Stimulated activated CD8-positive, alpha-beta memory T cell treated with anti-CD3 and anti-CD28 coated beads, Interleukin-2, amount 100 ng/mL, for 1 hour (primary cell): ENCODE measurements around the gene URI1.
"Not testable (repeated sequence)": the region's sequence is repeated elsewhere in the genome, so short reads cannot be mapped to it uniquely, and the experiment has no call there.

Experiments used
- DNase-seq, 2 donors: peaks; one replicate each; pipeline ENCODE4 v3.0.0-alpha.2; 2020; ENCODE audit warnings: low read depth in 2 of 2

Gene URI1

DNA sequence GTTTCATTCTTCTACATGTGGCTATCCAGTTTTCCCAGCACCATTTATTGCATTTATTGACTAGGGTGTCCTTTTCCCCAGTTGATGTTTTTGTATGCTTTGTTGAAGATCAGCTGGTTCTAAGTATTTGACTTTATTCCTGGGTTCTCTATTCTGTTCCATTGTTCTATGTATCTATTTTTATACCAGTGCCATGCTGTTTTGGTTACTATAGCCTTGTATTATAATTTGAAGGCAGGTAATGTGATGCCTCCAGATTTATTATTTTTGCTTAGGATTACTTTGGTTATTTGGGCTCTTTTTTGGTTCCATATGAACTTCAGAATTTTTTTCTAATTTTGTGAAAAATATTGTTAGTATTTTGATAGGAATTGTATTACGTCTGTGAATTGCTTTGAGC is 80.6 kb downstream of the URI1 start:
- DNase-seq = no peak

DNA sequence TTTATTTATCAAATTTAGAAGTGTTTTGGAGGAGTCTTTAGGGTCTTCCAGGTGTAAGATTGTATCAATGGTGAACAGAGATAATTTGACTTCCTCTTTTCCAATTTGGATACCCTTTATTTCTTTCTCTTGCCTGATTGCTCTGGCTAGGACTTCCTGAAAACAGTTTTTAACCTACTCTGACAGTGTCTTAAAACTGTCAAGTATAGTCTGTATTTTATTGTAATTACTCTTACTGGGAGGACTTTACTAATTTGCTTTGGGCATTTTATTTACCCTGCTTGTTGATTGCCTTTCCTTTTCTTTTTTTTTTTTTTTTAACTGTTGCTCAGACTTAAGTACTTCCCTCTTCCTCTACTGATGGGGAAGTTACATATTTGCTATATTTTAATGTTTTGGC is 81.3 kb downstream of the URI1 start:
- DNase-seq = no peak

DNA sequence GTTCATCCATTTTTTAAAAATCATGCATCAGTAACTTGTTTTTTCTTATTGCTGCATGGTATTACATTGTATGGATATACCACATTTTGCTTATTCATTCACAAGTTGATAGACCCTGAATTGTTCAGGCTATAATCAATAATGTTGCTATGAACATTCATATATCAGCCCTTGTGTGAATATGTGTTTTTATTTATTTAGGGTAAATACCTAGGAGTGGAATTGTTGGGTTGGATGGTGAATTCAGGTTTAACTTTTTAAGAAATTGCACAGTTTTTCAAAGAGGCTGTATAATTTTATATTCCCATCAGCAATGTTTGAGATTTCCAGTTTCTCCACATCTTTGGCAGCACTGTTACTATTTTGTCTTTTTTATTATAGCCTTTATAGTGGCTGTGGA is 82.1 kb downstream of the URI1 start:
- no peak for DNase-seq

DNA sequence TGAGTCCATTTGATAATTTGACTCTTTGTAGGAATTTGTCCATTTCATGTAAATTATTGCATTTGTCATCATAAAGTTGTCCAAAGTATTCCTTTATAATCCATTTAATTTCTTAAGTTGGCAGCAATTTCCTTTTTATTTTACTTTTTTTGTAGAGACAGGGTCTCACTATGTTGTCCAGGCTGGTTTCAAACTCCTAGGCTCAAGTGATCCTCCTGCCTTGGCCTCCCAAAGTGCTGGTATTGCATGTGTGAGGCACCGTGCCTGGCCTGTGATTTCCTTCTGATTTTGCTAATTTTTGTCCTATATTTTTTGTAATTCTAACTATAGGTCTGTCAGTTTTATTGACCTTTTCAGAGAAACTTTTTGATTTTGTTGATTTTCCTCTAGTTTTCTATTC is 84.9 kb downstream of the URI1 start:
- DNase-seq = no peak

DNA sequence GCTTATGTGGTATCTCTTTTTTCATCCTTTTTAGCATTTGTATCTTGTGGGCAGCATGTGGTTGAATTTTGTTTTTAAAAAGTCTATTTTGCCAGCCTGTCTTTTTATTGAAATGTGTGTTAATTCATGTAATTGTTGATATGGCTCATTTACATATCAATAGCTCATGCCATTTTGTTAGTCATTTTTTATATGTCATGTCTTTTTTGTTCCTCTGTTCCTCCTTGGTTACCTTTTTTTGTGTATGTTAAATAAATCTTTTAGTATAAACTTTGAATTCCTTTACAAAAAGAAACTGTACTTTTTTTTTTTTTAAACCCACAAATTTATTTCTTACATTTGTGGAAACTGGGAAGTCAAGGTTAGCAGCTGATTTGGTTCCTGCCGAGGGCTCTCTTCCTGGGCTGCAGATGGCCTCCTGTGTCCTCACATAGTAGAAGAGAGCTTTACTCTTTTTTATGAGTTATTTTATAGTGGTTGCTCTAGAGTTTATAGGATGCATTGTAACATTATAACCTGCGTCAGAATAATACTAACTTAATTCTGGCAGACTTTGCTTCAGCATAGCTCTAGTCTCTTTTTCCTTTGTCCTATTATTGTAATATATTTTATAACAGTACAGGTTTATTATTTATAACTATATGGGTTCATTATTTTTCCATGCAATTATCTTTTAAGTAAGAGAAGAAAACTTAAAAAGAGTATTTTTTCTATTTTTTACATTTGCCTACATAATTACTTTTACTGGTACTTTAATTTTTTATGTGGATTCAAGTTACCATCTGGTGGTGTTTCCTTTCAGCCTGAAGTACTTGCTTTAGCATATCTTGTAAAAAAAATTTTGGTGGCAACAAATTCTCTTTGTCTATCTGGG is 86.3 kb downstream of the URI1 start:
- DNase-seq = no peak

DNA sequence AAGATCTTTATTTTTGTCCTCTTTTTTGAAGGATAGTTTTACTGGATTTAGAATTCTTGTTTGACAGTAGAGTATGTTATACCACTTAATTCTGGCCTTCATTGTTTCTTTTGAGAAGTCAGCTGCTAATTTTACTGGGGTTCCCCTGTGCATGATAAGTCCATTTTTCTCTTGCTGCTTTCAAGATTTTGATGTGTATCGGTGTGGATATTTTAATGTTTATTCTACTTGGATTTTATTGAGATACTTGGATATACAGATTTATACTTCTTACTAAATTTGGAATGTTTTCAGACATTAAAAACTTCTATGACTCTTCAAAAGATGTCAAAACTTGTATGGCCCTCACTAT is 86.9 kb downstream of the URI1 start:
- no peak for DNase-seq

DNA sequence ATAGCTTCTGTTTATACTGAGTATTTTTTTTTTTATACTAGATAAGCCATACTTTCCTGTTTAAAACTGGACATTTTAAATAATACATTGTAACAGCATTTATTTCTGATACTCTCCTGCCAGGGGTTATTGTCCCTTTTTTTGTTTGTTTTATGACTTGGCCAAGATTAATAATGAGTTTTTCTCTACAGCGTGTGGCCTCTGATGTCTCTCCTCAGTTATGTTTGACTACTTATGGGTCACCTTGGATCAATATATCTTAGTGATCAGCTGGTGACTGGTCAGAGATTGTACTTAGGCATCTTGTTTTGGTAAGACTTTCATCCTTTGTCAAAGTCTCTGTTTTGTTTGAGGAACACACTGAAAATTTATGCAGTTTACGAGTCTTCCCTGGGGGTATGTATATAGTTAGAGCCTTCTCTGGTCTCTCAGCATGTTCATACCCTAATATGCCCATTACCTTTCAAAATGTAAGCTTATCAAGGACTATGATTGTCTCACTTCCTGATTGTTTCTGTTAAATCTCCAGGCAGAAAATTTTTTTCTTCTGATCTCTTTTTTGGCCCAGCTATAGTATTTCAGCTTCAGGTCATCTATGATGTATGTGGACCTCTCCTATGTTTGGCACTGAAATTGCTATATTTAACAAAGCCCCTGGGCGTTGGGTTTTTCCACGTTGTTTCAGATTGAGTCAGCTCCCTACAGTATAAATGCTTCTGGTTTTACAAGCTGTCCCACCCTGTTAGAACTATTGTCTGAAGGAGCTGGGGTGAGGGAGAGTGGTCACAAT is 87.9 kb downstream of the URI1 start:
- no peak for DNase-seq

DNA sequence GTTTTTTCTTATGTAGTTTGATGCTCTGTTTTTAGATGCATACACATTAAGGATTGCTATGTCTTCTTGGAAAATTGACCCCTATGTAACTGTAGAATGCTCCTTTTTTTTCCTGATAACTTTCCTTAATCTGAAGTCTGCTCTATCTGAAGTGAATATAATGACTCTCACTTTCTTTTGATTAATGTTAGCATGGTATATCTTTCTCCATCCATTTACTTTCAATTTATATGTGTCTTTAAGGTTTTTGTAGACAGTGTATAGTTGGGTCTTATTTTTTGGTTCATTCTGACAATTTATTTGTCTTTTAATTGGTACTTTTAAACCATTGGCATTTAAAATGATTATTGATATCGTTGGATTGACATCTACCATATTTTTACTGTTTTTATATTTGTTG is 92.3 kb downstream of the URI1 start:
- DNase-seq = no peak

DNA sequence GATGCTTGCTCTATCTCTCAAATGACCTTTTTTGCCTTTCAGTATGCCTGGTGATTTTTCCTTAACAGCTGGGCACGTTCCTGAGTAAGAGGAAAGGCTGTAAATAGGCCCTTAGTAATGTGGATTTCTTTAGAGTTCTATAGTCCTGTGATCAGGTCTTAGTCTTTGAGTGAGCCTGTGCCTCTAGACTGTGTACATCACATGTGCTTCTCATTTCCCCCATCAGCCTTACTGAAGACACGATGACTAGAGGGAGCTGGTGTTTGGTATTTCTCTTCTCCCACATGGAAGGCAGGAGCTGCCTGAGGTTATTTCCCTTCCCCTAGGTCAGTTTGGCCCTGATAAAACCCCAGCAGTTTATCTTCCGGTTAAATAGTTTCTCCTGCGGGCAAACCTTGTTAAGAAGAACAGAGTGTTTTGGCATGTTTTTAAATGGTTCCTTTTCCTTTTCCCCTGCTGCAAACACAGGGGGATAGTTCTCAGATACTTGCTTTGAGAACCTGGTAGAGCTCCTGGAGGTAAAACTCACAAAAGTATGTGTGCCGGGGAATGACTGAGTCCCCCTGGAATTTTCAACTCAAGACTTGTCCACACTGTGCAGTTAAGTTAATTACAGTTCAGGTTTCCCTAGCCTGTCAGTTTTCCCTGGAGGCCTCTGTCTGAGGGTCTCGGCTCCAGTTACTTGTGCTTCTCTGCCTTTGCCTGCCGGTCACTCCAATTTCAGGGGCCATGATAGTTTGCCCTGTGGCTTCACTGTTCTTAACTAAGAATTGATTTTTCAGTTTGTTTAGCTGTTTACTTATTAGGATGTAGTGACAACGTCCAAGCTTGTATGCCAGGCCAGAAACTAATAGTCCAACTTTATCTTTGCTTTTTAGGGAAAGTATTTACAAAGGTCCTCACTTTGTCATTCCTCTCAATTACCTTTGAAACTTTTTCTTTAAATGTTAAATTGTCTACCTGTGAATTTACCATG is 94.4 kb downstream of the URI1 start:
- no peak for DNase-seq

DNA sequence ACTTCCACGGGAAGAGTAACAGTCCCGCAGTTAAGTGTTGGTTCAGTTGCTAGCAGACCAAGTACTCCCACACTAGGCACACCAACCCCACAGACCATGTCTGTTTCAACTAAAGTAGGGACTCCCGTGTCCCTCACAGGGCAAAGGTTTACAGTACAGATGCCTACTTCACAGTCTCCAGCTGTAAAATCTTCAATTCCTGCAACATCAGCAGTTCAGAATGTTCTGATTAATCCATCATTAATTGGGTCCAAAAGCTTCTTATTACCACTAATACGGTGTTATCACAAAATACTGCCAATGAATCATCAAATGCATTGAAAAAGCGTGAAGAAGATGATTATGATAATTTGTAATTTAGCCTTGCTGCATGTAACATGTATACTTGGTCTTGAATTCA is 95.8 kb downstream of the URI1 start:
- no peak for DNase-seq

DNA sequence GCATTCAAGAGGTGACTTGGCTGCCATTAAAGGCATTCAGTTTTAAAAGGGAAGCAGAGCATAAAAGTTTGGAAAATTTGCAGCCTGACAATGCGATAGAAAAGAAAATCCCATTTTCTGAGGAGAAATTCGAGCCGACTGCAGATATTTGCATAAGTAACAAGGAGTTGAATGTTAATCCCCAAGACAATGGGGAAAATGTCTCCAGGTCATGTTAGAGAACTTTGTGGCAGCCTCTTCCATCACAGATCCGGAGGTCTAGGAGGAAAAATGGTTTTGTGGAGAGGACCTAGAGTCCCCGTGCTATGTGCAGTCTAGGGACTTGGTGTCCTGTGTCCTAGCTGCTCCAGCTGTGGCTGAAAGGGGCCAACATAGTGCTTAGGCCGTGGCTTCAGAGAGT is 99.9 kb downstream of the URI1 start:
- not testable (repeated sequence) for DNase-seq

DNA sequence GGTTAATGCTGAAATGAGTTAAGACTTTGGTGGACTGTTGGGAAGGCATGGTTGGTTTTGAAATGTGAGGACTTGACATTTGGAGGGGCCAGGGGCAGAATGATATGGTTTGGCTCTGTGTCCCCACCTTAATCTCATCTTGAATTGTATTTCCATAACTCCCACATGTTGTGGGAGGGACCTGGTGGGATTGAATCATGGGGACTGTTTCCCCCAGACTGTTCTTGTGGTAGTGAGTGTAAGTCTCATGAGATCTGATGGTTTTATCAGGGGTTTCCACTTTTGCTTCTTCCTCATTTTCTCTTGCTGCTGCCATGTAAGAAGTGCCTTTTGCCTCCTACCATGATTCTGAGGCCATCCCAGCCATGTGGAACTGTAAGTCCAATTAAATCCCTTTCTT is 101.0 kb downstream of the URI1 start:
- not testable (repeated sequence) for DNase-seq

DNA sequence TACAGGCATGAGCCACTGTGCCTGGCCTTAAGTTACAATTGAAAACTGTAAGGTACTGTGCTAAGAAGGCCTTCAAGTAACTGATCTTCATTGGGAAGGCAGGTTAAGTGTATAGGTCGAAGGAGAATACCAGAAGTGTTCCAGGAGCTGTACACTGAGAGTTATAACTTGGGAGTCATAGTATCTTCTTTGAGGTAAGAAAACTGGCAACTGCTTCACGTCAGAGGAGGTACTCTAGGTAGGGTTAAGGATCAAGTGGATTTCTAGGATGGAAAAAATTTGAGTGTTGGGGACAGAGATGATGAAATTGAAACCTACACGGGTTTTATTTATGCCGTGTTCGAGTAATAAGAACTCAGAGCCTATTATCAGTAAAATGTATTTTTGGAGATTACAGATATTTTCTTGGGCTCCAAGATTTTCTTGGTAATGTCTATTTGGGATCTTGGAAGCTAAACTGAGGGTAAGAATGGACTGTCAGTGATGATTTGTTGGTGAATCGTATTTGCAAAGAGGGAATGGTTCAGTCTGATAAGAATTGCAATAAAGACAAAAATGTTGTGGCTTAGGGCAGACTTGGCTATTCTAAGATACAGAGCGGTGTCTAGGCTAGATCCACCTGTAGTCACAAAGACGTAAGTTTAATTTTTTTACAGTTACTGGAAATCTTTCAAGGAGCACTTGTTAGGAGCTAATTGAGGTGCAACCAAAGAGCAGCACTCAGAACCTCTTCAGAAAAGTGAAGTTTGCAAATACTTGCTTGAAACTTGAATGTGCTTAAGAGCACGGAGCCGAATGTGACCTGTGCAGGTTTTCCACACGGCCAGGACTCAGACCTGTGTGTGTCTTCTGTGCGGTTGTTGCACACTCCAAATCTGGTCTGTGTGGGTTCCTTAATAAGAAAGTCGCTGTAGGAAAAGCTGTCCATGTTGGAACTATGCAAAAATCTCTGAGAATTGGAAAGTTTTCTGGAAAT is 102.5 kb downstream of the URI1 start:
- DNase-seq = no peak

DNA sequence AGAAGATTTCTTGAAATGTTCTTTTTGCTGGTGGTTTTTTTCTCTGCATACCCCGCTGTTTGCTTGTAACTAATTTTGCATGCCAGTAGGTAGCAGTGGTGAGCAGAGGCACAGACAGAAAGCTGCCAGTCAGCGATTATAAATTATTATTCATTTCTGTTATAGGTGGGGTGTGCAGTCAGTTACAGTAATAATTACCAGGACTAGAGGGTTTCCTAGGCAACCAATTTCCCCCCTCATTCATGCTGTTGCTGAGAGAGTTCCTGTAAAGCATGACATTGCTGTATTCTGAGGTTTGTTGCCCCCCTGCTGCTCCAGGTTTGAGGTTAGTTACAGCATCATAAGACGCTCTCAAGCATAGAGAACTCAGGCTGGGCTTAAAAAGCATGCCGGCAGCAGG is 104.5 kb downstream of the URI1 start:
- no peak for DNase-seq

DNA sequence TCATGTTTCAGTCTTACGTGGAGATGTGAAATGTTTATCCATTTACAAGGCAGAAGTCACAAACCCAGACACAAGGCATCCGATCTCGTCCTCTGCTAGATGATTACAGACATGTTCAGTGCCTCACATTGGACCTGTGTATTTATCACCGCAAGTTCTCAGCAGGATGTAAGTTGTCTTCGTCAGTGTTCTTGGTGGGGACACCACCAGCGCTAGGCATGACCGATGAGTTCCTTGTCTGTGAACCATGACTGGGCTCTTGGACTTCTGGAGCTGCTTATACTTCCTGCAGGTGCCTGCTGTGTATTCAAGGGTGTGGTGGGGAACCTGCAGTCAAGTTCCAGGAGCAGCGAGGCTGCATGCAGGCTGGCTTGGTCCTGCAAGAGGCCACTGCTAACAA is 105.4 kb downstream of the URI1 start:
- DNase-seq = no peak

DNA sequence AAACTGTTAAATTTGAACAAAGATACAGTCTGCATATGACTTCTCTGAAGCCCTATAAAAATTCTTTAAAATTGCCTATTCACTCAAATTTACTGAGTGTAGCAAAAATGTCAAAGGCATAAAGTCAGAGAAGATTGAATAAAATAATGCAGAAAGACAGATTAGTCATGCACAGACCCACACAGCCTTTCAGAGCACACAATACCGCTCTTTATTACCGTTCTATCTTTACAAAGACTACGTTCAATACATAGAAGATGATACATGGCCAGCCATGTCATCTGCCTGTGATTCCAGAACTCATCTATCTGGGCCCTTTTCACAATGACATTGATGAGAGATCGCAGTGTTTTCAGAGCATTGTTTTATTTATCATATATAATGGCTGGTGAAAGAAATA is 107.2 kb downstream of the URI1 start:
- DNase-seq = no peak

DNA sequence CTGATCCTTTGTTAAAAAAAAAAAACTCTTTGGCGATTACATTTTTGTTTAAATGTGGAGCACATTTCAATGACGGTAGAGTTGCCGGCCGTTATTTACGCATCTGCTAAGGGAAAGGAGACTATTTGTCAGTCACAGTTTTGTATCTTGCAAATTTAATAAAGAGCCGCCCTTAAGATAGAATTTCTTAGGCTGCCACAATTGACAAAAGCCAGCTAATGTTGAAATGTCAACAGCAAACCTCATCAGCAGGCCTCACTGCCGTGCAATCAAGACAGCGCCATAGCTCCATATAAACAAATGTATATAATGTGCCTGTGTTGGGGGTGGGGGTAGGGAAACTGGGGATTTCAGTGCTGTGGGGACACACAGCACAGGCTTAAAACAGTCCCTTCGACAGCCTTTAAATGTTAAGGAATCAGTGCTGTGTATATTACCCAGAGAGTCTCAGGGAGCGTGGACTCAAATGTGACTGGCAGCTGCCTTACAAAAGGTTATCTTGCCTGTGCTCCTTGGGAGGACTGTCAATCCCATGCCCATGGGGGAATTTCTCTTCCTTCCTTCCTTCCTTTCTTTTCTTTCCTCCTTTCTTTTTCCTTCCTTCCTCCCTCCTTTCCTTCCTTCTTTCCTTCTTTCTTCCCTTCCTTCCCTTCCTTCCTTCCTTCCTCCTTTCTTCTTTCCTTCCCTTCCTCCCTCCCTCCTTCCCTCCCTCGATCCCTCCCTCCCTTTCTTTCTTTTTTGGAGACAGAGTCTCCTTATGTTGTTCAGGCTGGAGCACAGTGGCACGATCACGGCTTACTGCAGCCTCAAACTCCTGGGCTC is 108.0 kb downstream of the URI1 start:
- no peak for DNase-seq

DNA sequence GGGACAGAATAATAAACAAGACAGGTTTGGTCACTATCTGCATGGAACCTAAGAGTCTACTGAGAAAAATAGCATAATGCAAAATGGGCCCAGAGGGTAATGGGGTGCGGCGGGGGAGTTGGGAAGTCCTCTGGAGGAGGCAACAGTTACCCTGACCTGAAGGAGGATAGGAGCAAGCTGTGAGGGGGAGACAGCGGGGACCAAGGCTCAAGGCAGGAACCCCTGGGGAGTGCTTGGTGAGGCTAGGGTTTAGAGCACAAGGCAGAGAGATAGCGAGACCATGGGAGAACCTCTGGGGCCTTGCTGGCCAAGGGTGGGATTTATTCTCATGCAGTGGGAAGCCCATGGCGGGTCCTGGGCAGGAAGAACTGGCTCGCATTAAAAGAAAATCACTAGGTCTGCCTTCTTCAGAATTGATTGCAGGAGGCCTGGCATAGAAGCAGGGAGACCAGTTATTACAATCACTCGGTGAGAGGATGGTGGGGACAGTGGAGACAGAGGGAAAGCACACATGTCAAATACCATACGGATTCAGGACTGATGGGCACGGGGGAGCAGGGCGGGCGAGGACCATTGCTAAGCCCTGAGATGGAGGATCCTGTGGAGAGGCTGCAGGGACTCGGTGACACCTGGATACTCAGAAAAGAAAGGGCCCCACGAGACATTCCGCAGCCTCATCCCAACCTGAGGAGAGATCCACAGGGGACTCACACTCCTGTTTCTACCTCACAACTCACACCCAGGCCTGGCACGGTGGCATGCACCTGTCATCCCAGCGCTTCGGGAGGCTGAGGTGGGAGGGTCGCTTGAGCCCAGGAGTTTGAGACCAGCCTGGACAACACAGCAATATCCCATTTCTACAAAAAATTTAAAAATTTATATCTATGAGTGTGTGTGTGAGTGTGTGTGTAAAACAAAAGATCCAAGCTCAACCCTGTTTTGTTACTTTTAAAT is 110.4 kb downstream of the URI1 start:
- no peak for DNase-seq

DNA sequence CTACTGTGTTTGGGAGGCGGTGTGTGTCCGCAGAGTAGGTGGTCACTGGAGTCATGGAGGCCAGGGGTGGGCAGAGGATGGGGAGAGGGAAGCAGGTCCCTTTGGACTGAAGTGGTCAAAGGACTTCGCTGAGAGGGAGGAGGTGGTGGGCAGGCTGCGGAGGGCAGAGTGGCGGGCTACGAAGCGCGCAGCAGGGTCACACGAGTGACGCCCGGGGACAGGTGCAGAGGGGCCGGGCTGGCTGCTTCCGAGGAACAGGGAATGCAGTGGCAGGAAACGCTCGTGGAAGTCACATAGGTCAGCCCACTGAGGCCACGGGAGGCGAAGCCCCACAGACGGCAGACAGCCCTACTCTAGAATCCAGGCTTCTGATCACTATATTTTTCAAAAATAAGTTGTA is 111.5 kb downstream of the URI1 start:
- DNase-seq = no peak
